A549 (cell line): ENCODE results near the gene NEURL1.

ENCODE experiments used
- CHD4 ChIP-seq: fragments of 200-600 bp; sonication (generic); IDR thresholded peaks from 2 replicates; pipeline ENCODE4 v1.6.1; 2016; ENCODE audit warnings: antibody characterized with exemption, mild to moderate bottlenecking, borderline replicate concordance
- CTCF ChIP-seq: fragments of >200 bp; sonication (Bioruptor Twin); formaldehyde crosslinking; IDR thresholded peaks from 3 replicates; pipeline ENCODE4 v1.5.1; 2016
- ESRRA ChIP-seq: fragments of 150-350 bp; IDR thresholded peaks from 2 replicates; pipeline ENCODE4 v1.6.1; 2014; ENCODE audit warnings: mild to moderate bottlenecking, low read length, borderline replicate concordance
- HDAC2 ChIP-seq: fragments of 200-600 bp; sonication (generic); IDR thresholded peaks from 2 replicates; pipeline ENCODE4 v1.6.1; 2016
- HOXA7 ChIP-seq: fragments of 250-450 bp; sonication (Bioruptor Pico); IDR thresholded peaks from 2 replicates; pipeline ENCODE4 v1.5.0; 2020; ENCODE audit warnings: mild to moderate bottlenecking, moderate library complexity
- JUN ChIP-seq, 2 experiments: fragments of >200 bp; sonication (Bioruptor Twin); formaldehyde crosslinking; IDR thresholded peaks; 2 replicates in 1 of 2; 3 replicates in 1 of 2; pipeline ENCODE4 v1.6.1; 2016 to 2017
- KDM5A ChIP-seq: fragments of 200-600 bp; sonication (generic); IDR thresholded peaks from 2 replicates; pipeline ENCODE4 v1.6.1; 2016; ENCODE audit warnings: antibody characterized with exemption, mild to moderate bottlenecking
- MAX ChIP-seq: IDR thresholded peaks from 2 replicates; pipeline ENCODE4 v1.6.1; 2012
- PBX3 ChIP-seq: IDR thresholded peaks from 2 replicates; pipeline ENCODE4 v1.6.1; 2012
- RAD21 ChIP-seq, 2 experiments: fragments of >200 bp in 1 of 2; sonication (Bioruptor Twin) in 1 of 2; formaldehyde crosslinking in 1 of 2; IDR thresholded peaks in 1 of 2; conservative IDR thresholded peaks in 1 of 2; 2 replicates in 1 of 2; 3 replicates in 1 of 2; pipeline ENCODE4 v1.6.1; 2012 to 2018; ENCODE audit warnings: inconsistent platforms in 1 of 2
- SMC3 ChIP-seq: fragments of >200 bp; sonication (Bioruptor Twin); formaldehyde crosslinking; IDR thresholded peaks from 3 replicates; pipeline ENCODE4 v1.6.1; 2018; ENCODE audit warnings: inconsistent platforms
- TP53 ChIP-seq: fragments of 250-450 bp; sonication (Bioruptor Pico); IDR thresholded peaks from 2 replicates; pipeline ENCODE4 v1.5.0; 2021; ENCODE audit warnings: mild to moderate bottlenecking, moderate library complexity

- TF ChIP-seq HDAC2 (no peak), JUN (IDR thresholded peaks at IDR 0.05) (no peak), CTCF (no peak), PBX3 (no peak), MAX (no peak), KDM5A (no peak), TP53 (no peak), CHD4 (no peak), ESRRA (no peak), RAD21 (conservative IDR thresholded peaks at IDR 0.05 in 1 of 2, IDR thresholded peaks at IDR 0.05 in 1 of 2) (no peak), SMC3 (no peak), HOXA7 (CRISPR knock-in tag) (no peak)
These were observed 51.9 kb downstream of the NEURL1 start for GRCh38 chr10:103545366-103545765.
